NCI-H524 treated with DMSO at 0.1 percent for 48 hours (cell line): ENCODE measurements around the gene KAT8.

Experiments used
- DNase-seq: peaks from one replicate; lab custom pipeline; 2025; lab: John Stamatoyannopoulos, UW

Gene KAT8

GRCh38 chr16:31117384-31118222 lies at the start of gene KAT8:
Gene KAT8, plus strand, starts transcription at chr16:31117664. Its CDS starts 18 bp downstream, at chr16:31117682.
- peak; percentile 70 for DNase-seq

DNA sequence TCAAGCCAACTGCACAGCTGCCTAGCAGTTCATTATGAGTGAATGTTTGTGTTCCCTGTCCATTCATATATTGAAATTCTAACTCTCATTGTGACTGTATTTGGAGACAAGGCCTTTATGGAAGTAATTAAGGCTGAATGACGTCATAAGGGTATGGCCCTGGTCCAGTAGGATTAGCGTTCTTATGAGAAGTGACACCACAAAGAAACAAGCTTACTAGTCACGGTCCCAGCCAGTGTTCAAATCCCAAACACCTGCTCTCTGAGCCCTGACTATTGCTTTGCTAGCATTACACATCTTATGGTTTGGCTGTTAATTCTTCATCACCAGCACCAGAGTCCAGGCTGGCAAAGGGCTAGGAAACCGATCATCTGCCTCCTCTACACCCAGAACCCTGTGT lies 45.6 kb upstream of the KAT8 start:
- no peak for DNase-seq

GRCh38 chr16:31072540-31073141 lies 44.8 kb upstream of the KAT8 start:
- no peak for DNase-seq

DNA sequence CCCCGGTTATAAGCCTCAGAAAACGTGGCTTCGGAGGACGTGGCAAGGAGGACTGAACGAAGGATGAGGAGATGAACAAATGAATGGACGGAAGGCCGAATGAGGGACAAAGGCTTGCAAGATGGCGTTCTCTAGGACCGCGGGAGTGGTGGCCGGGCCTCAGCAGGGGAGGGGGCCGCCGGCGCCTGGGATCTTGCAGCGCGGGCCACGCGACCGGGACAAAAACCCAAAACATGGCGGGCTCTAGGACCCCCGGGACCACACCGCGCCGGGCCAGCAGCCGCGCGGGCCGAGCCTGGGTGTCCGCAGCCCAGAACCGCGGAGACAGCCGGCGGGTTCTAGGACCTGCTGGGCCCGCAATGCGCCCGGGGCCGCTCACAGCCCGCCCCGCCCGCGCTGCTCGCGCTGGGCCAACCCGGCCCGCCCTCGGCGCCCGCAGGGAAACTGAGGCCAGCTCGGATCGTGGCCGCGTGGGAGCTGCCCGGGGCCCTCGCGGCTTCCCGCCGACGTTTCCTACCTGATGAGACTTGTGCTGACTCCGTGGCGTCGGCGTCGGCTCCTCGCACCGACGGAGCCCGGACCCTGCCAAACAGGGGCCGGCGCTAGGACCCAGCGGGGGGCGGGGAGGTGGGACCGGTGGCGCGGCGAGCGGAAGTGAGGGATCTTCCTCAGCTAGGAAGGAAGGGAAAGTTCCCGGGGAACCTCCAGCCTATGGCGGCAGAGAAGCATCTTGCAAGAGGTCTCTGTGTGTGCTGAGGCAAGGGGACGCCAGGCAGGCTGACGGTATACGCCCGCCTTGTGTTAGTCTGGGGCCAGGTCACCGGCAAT lies 44.1 kb upstream of the KAT8 start:
- peak; percentile 62 for DNase-seq

- peak; percentile 94 for DNase-seq
Measured at GRCh38 chr16:31073970-31074813, 43.3 kb upstream of the KAT8 start, which contains the start of the genes ZNF646 and ZNF668. Gene ZNF646, plus strand, starts transcription at chr16:31074422. Its CDS starts 1,903 bp downstream, at chr16:31076325. Gene ZNF668, minus strand, starts transcription at chr16:31074240. Its CDS starts 9,781 bp downstream, at chr16:31064459.

GRCh38 chr16:31074814-31075183 lies 42.7 kb upstream of the KAT8 start:
- no peak for DNase-seq

DNA sequence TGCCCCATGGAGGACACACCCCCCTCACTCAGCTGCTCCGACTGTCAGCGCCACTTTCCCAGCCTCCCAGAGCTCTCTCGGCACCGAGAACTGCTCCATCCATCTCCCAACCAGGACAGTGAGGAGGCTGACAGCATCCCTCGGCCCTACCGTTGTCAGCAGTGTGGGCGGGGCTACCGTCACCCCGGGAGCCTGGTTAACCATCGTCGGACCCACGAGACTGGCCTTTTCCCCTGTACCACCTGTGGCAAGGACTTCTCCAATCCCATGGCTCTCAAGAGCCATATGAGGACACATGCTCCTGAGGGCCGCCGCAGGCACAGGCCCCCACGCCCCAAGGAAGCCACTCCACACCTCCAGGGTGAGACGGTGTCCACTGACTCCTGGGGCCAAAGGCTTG lies 41.1 kb upstream of the KAT8 start:
- no peak for DNase-seq

GRCh38 chr16:31077024-31077423 lies 40.4 kb upstream of the KAT8 start:
- no peak for DNase-seq

DNA sequence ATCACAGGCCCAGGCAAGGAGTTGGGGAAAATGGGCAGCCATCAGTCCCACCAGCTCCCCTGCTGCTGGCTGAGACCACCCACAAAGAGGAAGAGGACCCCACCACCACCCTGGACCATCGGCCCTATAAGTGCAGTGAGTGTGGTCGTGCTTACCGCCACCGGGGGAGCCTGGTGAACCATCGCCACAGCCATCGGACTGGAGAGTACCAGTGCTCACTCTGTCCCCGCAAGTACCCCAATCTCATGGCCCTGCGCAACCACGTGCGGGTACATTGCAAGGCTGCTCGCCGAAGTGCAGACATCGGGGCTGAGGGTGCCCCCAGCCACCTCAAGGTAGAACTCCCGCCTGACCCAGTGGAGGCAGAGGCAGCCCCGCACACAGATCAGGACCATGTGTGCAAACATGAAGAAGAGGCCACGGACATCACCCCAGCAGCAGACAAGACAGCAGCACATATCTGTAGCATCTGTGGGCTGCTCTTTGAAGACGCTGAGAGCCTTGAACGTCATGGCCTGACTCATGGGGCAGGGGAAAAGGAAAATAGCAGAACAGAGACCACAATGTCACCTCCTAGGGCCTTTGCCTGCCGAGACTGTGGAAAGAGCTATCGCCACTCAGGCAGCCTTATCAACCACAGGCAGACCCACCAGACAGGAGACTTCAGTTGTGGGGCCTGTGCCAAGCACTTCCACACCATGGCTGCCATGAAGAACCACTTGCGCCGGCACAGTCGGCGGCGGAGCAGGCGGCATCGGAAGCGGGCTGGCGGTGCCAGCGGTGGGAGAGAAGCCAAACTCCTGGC lies 39.7 kb upstream of the KAT8 start:
- no peak for DNase-seq

DNA sequence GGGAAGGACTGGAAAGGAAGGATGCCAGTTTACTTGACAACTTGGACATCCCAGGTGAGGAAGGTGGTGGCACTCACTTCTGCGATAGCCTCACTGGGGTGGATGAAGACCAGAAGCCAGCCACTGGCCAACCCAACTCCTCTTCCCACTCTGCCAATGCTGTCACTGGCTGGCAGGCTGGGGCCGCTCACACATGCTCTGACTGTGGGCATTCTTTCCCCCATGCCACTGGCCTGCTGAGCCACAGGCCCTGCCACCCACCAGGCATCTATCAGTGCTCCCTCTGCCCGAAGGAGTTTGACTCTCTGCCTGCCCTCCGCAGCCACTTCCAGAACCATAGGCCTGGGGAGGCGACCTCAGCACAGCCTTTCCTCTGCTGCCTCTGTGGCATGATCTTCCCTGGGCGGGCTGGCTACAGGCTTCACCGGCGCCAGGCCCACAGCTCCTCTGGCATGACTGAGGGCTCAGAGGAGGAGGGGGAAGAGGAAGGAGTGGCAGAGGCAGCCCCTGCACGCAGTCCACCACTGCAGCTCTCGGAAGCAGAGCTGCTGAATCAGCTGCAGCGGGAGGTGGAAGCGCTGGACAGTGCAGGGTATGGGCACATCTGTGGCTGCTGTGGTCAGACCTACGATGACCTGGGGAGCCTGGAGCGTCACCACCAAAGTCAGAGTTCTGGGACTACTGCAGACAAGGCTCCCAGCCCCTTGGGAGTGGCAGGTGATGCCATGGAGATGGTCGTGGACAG lies 38.7 kb upstream of the KAT8 start:
- no peak for DNase-seq

GRCh38 chr16:31079342-31079944 lies 38.0 kb upstream of the KAT8 start:
- DNase-seq = no peak

GRCh38 chr16:31080035-31080629 lies 37.3 kb upstream of the KAT8 start:
- no peak for DNase-seq

GRCh38 chr16:31080756-31081419 lies 36.6 kb upstream of the KAT8 start:
- DNase-seq = no peak

- DNase-seq = no peak
Measured at GRCh38 chr16:31081428-31082351, 35.8 kb upstream of the KAT8 start.

GRCh38 chr16:31082368-31083045 lies 35.0 kb upstream of the KAT8 start:
- DNase-seq = no peak

DNA sequence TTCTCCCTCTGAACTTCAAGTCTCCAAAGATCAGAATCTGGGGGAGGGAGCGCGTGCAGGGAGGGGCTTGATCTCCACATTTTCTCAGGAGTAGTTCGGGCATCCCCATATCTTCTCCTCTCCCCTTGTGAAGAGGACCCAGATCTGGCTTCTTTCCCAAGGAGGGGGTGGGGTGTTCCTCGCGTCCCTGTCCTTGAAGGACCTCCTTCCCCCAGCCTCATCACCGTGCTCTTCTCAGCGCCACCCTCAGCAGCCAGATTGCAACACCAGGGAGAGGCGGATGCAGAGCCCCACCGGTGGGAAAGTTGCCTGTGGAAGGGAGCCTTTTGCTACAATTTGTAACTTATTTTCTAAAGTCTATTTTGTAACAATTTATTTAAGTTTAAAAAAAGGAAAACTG lies 34.4 kb upstream of the KAT8 start:
- DNase-seq = no peak

GRCh38 chr16:31083556-31083955 lies 33.9 kb upstream of the KAT8 start:
- DNase-seq = no peak
